ENCODE results near the gene CSRP2.
A peak's percentile ranks its signal among the peaks of the same experiment; 100 is the strongest.

CSRP2 gene

DNA sequence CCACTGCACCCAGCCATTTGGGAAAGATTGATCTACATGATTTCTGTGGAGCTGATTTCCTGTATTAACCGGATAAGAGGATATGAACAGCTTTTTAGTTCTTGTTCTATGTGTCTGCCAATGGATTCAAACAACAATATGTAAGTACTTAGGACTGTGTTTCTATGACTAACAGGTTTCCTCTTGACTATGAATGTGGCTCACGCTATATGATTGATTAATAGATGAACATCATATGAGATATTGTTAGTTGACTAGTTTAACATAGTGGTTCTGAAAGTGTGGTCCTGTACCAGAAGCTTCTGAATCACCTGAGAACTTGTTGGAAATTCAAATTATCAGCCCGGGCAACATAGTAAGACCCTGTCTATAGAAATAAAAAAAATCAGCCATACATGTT lies 12.8 kb upstream of the CSRP2 start:
- no peak for DNase-seq (ENCODE audit: low read depth)

DNA sequence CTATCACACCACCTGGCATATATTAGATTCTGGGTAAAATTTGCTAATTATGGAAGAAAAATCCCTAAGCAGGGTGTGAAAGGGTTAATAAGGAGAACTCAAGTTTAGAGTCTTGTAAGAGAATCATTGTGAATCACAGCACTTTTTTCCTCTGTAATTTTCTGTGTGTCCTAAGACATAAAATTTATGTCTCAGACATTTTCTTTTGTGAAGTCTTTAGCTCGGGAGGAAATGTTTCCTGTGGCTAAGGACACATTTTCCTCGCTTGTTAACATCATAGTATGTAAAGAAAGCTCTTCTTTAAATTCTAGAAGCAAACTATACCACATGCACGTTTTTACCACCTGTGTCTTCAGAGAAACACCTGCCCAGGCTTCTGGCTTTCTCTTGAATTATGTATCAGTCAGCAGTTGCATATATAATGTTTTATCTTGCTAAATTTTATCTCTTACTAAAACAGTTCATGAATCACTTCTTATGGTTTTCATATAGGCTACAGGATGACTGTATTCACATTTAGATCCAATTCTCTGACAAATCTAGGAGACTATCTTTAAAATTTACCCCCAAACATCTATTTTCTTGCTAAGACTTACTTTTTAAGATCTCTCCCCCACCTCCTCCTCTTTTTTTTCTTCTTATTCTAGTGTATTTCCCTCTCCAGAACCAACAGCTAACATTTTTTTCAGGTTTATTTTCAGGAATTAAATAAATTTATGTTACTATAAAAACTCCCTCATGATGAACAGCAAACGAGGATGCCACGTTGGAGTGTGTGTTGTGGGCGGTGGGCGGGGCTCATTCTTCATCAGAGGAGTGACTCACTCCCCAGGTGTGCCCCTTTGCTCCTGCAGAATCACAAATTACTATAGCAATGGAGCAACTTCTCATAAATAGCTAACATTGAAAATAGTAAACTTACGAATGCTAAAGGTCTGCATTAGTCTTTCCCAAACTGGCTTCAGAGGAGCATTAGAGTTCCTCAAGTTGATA lies 11.6 kb upstream of the CSRP2 start:
- DNase-seq (ENCODE audit: low read depth): no peak

DNA sequence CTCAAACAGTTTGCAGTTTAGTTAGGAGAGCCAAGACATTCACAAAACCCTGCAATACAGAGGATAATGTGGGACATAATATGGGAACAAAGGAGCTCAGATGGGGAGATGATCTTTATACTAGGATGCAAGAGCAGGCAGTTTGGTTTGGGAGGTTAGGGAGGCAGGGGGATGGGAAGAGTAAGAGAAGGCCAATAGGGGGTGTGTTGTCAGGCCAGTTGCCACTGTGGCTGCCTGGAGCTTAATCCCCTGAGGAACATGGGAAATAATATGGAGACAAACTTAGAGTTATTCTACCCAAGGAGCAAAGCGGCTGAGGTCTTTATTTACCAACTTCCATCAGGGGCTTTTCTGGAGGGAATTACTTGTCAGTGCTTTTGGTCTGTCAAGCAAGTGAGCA lies 10.0 kb upstream of the CSRP2 start:
- DNase-seq (ENCODE audit: low read depth): no peak

DNA sequence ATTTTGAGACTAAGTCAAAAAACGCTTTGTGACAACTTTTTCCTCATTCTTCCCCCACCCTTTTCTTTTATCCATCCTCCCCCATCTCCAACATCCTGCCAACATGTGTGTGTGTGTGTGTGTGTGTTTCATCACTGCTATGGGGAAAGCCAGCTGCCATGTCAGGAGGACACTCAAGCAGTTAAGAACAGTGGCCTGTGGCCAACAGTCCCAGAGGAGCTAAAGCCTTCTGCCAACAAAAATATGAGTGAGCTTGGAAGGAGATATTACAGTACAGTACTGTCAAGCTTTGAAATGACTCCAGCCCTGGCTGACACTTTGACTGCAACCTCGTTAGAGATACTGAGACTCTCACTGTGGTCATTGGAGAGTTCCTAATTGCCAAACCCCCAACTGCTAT lies 5.0 kb upstream of the CSRP2 start:
- peak; percentile 38 for DNase-seq (ENCODE audit: low read depth)

DNA sequence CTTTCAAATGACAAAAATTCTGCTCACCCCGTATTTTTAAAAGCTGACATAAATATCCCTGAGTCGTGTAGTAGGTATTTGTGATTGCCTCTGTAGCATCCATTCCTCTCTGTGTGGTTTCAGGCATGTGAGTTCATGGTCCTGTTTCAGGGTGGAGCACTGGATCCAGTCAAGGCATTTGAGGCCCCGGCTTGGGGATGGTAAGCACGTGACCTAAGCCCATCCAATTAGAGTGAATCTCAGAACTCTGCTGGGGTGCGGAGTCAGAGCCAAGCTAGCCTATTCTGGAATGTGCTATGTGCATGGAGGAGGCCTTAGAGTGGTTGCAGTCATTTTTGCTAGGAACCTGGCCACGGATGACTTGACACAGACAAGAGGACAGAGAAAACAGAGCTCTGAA lies 4.3 kb upstream of the CSRP2 start:
- no peak for DNase-seq (ENCODE audit: low read depth)

DNA sequence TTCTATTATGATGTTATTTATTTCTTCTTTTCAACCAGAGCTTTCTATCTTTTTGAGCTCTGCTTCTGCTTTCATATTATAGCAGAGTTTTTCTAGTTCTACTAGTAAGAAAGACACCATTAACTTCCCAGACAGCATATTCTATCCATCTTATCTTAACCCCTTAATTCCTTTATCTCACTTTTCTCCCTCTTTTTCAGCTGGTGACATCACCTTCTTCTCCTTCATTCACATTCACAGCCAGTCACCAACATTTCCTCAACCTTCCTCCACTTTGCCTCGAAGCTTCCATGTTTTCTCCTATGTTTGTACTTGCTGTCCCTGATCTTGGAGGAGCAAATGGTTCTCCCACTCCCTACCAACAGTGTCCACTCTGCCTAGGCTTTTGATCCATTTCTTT lies 3.5 kb upstream of the CSRP2 start:
- no peak for DNase-seq (ENCODE audit: low read depth)

DNA sequence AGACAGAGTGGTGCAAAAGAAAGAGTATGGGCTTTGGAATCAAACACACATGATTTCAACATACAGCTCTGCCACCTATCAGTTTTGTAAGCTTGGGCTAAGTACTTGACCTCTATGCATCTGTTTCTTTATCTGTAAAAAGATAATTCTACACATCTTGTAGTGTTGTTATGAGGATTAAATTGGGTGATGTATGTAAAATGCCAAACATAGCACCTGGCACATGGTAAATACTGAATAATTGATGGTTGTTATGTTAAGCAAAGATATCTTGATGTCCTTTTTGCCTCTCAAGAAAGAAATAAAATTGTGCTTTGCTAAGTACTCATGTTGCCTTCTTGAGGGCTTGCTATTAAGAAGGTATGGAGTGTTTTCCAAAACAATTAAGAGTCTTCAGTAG lies 2.3 kb upstream of the CSRP2 start:
- DNase-seq (ENCODE audit: low read depth): no peak

DNA sequence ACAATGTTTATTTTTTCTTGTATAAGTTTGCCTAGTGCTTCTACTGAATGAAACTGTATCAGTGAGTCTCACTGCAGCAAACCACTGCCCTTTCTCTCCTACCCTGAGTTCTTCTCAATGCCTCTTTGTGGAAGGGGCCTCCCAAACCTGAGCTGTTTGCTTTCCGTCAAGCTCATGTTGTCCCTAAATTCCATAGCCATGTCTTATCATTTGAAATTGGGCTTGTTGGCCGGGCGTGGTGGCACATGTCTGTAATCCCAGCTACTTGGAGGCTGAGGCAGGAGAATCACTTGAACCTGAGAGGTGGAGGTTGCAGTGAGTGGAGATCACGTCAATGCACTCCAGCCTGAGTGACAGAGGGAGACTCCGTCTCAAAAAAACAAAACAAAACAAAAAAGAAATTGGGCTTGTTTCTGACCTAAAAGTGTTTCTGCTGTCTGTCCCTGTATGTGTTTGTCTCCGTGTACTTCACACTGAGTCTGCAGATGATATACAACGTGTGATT lies 1.8 kb upstream of the CSRP2 start:
- no peak for DNase-seq (ENCODE audit: low read depth)

DNA sequence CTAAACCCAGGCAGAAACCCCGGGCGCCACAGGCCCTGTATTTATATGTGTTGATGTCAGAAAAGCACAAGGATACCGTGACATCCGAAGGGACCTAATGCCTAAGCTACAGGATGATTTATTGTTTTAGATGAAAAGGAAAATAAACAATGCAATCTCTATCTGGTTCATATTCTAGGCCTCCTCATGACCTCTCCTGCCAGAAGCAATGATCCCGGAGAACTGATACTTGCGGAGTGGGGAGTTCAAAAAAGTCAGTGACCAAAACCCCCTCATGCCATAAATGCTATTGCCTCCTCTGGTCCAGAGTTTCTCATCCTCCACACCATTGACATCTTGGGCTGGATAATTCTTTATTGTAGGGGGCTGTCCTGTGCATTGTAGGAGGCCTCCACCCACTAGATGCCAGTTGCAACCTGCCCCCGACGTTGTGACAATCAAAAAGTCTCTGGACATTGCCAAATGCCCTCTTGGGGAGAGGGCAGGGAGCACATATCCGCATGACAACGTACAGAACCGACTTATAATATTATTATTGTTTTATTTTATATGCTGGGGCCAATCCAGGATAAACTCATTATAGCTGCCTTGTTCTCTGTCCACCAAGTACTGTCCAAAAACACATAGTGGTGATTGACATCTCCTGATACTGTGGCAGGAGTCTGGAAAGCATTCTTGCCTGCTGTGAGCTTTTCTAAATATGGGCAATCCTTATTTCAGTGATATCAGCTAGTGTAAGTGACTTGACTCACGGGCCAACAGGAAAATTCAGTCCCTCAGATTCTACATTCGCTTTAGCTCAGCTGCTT lies 1.1 kb upstream of the CSRP2 start:
- DNase-seq (ENCODE audit: low read depth): no peak

DNA sequence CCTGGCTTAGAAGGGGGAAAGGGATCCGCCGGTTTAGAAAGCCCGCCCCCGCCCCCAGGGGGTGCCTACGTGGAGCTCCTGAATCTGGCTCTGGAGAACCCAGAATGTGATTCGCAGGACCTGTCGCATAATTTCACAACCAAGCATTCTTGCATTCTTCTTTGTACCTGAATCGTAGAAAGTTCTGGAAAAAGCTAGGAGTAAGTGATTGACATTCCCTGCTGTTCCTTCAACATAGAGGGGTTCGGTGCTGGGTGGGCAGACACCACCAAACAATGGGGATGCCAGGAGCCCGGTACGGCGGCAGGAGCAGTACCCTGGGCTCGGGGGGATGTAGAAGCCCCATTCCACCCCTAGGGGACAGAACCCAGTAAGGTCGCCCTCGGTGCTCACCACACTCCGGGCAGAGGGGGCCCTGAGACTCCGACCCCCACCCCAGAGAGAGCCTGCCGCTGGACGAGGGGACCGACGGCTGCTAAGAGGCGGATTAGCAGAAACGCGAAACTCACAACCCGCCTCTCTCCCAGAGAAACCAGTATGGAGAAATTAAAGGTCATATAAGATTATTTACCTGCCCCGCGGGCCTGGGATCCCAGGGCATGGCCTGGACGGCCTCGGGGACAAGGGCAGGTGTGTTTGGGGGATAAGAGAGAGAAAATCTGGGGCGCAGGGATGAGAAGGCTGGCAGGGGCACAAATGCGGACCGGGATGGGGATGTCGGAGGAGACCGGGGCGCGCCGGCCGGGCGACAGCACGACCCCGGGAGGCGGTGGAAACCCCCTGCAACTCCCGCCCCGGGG lies 520 bp downstream of the CSRP2 start:
- no peak for DNase-seq (ENCODE audit: low read depth)

DNA sequence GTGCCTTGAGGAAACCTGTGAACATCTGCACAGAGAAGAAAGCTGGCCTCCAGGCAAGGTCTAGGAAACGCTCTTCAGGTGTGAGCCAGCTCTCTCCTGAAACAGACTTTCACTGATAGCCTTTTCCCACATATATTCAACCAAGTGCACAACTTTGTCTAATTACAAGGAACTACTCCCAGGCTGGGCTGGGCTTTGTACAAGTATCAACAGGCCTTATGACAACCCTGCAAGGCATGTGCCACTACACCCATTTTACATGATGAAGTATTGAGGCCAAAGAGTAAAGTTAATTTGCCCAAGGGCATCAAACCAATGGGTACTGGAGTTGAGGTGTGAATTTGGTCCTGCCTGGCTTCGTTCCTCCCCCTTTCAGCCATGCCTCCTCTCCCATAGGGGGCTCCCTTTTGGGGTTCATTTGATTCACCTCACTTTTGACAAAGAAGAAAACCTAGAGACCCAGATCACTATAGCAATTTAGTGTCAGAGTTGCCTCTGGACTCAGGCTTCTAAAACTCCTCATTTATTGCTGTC lies 2.1 kb downstream of the CSRP2 start:
- no peak for DNase-seq (ENCODE audit: low read depth)

DNA sequence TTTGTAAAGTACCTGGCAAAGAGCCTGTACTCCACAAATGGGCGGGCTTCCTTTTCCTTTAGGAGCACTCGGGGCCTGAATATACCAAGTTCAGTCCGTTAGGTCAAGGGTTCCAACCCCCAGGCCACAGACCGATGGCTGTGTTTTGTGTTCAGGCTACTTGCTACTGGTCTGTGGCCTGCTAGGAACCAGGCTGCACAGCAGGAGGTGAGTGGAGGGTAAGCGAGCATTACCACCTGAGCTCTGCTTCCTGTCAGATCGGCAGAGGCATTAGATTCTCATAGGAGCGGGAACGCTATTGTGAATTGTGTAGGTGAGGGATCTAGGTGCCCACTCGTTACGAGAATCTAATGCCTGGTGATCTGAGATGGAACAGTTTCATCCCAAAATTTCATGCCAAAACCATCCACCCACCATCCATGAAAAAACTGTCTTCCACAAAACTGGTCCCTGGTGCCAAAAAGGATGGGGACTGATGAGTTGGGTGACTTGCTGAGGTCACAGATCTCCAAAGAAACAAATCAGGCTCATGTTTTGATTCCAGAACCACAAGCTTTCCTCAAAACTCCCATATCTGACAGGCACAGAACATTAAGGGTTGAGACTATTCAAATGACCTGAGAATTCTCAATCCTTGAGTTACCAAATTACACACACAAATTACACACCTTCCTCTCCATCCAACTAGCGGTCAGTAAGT lies 4.2 kb downstream of the CSRP2 start:
- DNase-seq (ENCODE audit: low read depth): no peak

DNA sequence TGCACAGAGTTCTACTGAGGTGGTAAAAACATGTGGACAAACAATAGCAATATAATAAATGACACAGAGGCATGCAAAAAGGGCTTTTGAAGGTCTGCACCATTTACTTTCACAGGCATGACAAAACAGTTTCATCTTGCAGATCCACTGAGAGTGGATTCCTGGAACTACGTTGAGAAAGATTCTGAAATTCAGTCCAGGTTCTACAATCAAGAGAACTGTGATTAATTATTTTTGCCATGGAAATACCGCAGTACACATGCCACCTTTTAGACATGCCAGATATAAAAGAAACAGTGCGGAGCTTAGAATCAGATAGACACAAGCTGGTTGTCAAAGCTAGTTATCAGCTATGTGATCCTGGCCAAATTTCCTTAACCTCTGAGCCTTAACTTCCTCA lies 4.8 kb downstream of the CSRP2 start:
- no peak for DNase-seq (ENCODE audit: low read depth)

DNA sequence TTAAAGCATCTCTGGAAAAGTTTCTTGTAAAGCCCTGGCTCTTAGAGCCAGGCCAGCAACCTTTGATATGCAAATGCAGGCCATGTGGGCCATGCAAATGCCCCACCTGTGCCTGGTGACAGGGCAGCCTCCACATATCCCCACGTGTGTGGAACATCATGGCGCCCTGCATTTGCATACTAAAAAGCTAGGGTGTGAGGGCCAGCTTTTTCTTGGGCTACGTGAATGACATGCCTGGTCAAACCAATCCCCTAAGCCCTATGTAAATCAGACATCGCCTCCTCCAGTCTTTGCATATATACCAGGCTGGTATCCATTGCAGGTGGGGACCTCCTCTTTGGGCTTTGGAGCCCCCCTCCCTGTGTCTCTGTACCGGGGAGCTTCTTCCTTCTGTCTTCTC lies 6.4 kb downstream of the CSRP2 start:
- DNase-seq (ENCODE audit: low read depth): no peak

DNA sequence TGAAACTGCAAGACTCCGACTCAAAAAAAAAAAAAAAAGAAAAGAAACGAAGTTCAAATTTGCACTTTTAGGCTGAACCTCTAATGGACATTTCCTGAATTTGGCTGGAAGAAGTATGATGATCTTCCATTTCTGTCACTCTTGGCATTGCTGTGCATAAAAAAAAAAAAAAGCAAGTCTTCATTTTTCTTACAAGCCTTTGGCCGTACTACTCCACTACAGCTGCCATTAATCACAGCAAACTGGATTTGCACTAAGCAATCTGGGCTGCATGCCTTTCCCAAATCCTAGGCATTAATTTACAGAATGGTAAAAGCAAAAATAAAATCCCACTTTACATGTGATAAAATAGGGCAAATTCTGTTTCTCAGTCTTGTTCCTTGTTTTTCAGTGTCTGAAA lies 7.1 kb downstream of the CSRP2 start:
- DNase-seq (ENCODE audit: low read depth): no peak

DNA sequence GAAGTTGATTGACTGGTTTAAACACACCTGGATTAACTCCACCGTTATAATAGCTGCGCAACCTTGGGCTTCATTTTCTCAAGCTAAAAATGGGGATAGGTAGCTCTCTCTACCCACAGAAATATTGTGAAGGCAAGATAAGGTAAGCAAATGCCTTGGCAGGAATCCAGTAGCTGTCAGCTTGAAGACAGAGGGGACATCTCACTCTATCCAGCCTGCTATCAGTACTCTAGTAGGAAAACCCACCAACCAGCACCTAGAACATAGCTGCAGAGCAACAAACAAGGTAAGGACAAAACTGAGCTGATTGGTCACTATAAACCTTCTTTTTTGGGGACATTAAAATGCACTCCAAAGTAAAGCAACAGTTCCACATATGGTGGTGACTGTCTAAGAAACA lies 7.7 kb downstream of the CSRP2 start:
- DNase-seq (ENCODE audit: low read depth): no peak

DNA sequence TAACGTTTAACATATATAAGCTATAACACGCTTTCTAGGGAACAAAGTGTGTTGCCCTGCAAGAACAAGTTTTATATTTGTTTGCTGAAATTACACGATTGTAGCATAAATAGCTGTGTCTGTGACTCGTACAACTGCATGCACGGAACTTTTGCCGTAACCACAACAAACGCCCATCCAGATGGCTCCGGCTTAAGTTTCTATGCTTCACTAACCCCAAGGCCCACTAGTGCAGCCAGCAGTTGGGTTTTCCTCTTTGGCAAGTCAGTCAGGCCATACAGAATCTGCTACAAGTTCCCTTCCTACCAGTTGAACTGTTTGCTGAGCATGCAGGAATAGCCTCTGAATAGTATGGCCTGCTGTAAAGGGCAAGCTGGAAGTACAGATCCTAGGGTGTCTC lies 12.1 kb downstream of the CSRP2 start:
- peak; percentile 57 for DNase-seq (ENCODE audit: low read depth)

DNA sequence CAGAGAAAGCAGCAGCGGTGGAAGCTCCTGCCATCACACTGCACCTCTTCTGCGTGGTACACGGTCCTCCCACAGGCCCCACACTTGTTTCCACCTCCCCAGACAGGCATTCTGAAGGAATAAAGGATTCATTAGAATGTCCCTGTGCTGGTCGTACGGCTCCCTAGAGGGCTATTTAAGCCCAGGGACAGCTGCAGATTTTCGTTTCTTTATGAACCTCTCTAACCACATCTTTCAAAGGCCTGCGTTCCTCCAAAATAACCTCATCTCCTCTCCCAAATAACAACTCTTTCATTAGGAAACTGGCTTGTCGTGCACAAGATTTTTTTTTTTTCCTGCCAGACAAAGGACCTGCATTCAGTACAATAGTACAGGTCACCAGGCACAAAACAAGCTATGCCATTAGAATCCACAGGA lies 12.7 kb downstream of the CSRP2 start:
- no peak for DNase-seq (ENCODE audit: low read depth)

DNA sequence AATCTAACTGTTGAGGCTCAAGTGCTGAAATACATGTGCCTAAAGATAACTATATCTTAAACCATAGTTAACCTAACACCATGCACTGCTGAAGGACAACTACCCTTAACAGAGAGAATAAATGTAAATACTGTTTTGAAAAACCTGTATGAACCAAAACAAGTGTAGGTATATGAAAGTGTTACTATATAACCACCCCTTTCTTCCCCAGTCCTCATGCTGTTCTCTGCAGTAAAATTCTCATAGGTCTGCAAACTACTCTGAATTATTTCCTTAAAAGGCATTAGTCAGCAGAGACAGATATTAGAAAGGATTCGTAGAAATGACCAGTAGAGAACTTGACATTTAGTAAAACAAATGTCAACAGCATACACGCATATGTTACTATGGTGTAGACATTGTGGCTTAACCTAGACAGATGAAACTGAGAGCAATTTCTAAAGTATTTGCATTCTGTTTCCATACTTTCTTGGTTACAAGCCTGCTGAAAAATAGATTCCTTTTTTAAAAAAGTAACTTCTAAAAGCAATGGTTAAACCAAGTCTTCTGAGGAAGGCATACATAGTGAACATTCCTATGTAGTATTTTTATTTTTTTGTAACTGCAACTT lies 13.9 kb downstream of the CSRP2 start:
- DNase-seq (ENCODE audit: low read depth): no peak

DNA sequence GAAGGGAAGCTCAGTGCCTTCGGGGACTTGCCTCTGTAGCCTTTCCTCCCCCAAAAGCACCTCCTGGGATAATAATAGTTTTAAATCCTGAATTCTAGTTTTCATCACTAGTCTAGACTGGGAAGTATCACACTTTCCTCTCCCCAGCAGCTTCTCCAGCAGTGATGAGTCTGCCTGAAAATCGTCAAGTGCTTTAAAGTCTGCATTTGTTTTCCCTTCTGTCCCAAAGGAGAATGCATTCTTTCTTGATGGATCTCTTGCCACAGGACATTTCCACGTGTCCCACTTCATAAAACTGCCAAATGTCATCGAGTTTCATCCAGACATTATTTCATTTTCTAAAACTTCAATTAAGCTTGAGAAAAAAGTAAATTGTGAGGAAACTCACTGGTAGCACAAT lies 15.0 kb downstream of the CSRP2 start:
- DNase-seq (ENCODE audit: low read depth): no peak
